HCT116 (cell line): Measurements from ENCODE around the gene SLC5A3. TPM values are rescaled to one million over a fixed set of nuclear protein-coding genes. Genes with fewer than 3 reads are reported as not detected.

Experiments
- total RNA-seq: library from RNA; stranded (reverse); gene quantifications from one replicate; pipeline ENCODE4 v1.2.1, GENCODE V29; 2021; ENCODE audit not compliant: unreplicated experiment

The SLC5A3 gene
- total RNA-seq, 1 experiment from 2014 or later = 11.8 TPM

Other genes with a start within 250 kb of the SLC5A3 start
- 238 TPM for gene ATP5PO, start 157.8 kb upstream of the SLC5A3 start, total RNA-seq
- gene MRPS6, start within 50 bp of the SLC5A3 start, total RNA-seq = 55.1 TPM